Ureter (tissue), 1 donor: ENCODE measurements around the gene ZFP36L1. TPM values are rescaled to one million over a fixed set of nuclear protein-coding genes. Genes with fewer than 3 reads are reported as not detected.

Source experiments
- DNase-seq: peaks from one replicate; pipeline ENCODE4 v3.0.0-alpha.2; 2020; ENCODE audit warnings: low spot score
- total RNA-seq: library from RNA; stranded (reverse); gene quantifications from one replicate; pipeline ENCODE4 v1.2.4, GENCODE V29; 2023
- donor health status: DM: yes; HTN: yes; CAD: no.

ZFP36L1 gene
- total RNA-seq, 1 donor from 2014 or later = 393 TPM

DNA sequence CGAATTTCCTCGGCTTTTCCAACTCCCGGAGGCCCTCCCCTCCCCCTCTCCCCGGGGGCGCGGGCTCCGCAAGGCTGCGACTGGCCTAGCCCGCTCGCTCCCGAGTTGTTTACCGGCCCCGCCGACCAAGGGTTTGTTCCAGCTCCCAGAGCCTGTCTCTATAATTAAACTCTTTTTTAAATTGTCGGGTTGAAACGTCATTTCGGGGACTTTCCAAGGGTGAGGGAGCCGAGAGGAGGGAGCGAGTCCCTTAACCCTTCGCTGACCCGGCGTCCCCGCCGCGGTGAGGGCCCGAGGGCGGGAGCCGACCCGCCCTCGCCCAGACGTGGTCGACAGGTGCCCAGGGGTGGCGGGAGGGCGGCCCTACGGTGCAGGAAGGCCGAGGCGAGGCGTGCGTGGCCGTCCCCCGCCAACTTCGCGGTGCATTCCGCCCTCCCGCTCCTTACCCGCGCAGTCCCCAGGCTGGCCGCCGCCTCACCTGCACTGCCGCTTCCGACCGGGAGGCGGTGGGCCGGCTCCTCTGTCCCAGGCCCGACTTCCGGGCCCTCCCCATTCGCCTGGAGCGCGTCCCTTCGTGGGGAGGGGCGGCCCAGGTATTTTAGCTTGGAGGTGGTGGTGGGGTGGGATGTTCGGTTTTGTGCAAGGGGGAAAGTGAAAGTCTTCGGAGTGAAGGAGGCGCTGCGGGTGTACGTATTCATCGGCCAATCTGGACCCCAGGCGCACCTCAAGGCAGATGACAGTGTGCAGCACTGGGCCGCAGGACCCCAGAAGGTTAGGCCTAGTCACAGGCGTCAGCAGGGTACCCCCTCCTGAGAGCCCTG, 2.9 kb upstream of the ZFP36L1 start:
- peak; percentile 85 for DNase-seq

DNA sequence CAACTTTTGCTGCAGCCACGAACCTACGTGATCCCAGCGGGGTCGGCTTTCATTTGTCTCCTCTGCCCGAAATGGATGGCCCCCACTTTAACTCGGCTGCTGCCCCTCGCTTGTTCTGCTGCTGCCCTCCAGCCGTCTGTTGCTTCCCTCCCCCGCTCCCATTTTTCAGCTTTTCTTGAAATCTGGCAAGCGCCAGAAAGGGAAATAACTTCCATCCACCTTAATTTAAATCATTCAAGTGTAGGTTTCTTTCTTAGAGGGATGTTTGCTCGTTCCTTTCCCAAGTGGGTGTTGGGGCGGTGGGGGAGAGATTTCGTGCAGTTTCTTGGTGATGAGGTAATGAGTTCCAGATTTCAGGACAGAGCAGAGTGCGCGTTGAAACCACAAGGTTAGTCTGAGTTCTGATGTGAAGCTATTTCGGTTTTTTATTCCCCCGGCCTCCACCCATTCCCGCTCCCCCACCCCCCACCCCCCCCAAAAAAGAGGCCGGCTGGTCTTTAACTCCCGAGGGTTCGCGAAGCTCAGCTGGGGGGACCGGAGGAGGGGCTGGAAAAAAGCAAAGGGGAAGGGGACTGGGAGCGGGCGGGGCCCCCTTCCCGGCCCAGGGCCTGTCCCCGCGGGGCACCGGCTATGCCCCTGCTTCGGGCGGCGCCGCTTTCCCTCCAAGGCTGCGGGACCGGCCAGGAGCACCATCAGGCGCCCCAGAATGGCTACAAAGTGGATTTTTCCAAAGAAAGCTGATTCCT, 2.2 kb upstream of the ZFP36L1 start:
- DNase-seq = no peak

GRCh38 chr14:68794130-68794850, 1.4 kb upstream of the ZFP36L1 start:
- peak; percentile 92 for DNase-seq

GRCh38 chr14:68793734-68794129, 865 bp upstream of the ZFP36L1 start:
- no peak for DNase-seq

DNA sequence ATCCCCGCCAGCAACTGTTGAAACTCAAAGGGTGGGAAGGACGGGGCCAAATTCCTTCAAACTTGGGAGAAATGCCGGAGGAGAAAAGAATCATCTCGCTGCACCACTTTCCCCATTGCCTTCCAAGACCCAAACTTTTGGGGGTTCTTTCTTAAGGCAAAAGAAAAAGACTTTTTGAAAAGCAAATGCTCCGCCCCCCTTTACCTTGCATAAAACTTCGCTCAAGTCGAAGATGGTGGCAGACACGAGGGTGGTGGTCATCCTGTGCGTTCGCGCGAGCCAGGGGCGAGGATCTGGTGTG, 239 bp downstream of the ZFP36L1 start:
- no peak for DNase-seq

- DNase-seq = no peak
Observed at GRCh38 chr14:68791902-68792677, 777 bp downstream of the ZFP36L1 start.

DNA sequence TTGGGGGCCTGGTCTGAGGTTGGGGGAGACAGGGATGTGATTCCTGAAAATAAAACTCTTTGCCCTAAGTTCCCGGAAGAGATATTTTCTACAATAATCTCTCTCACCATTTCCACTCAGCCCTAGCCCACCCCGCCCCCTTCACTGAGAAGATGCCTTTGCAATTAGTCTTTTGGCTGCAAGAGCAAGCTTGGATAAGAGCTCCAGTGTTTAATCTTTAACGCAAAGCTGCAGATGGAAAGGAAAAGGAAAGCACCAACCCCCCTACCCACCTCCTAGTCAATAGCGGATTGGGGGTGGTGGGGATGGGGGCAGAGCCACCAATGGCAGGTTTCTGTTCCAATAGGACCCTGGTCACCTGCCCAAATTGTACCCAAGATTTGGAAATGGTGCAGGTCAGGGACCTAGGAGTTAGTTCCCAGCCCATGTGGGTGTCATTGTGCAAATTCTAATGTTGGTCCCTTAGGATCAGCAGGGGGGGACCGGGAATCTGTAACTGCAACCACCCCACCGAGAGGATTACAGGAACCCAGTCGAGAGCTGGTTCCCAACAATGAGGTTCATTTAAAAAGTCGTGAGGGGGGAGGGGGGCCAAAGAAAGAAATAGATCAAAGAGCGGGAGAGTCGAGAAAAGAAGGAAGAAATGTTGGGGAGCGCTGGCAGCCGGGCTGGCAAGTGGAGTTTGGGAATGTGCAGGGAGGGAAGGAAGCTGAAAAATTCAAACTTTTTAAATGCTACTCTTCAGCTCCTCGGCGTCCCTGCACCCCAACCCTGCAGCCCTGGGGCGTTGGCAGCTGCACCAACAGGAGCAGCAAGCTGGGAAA, 1.6 kb downstream of the ZFP36L1 start:
- DNase-seq = no peak

- DNase-seq = no peak
Observed at GRCh38 chr14:68790644-68791077, 2.2 kb downstream of the ZFP36L1 start.

DNA sequence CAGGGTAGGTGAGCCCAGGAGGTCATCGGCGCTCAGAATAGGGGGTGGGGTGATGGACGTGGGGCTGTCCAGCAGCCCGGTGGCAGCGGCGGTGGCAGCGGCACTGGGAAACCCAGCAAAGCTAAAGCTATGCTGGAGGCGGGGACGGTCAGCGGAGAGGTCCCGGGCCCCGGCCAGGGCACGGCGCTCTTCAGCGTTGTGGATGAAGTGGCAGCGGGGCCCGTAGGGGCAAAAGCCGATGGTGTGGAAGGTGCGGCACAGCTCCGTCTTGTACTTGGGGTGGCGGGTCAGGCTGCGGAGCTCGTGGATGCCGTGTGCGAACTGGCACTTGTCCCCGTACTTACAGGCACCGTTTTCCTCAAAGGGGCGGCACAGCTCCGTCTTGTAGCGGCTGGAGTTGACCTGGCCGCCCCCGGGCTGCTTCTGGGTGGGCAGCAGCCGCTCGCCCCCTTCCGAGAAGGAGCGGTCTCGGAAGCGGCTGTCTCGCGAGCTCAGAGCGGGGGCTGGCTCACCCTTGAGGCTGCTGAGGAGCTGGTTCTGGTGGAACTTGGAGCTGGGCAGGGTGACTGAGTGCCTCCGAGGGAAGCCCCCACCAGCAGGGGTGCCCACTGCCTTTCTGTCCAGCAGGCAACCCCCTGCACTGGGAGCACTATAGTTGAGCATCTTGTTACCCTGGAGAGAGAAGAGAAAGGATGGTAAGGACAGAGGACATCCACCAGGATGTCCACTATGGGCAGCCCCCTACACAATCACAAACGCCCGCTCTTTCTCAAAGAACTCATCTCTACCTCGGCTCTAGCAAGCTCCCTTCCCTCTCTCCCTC, 2.8 kb downstream of the ZFP36L1 start:
- no peak for DNase-seq

GRCh38 chr14:68788996-68789820, 3.7 kb downstream of the ZFP36L1 start:
- DNase-seq = peak; percentile 89

- DNase-seq = no peak
Observed at GRCh38 chr14:68788275-68788995, 4.4 kb downstream of the ZFP36L1 start.

- no peak for DNase-seq
Observed at GRCh38 chr14:68787092-68787992, 5.5 kb downstream of the ZFP36L1 start.

GRCh38 chr14:68786491-68787091, 6.3 kb downstream of the ZFP36L1 start:
- peak; percentile 58 for DNase-seq

GRCh38 chr14:68785534-68786490, 7.1 kb downstream of the ZFP36L1 start:
- peak; percentile 48 for DNase-seq

- no peak for DNase-seq
Observed at GRCh38 chr14:68784978-68785533, 7.8 kb downstream of the ZFP36L1 start.
